Spleen (tissue), 11 donors: ENCODE measurements around the gene TBCA. TPM values are rescaled to one million over a fixed set of nuclear protein-coding genes. Genes with fewer than 3 reads are reported as not detected.

Experiments used
- DNase-seq: peaks from one replicate; pipeline ENCODE4 v3.0.0-alpha.2; 2020
- H3K27ac ChIP-seq, 8 donors: fragments of 200-600 bp; sonication (generic) in 7 of 8; 1 replicate in 4 of 8; 2 replicates in 4 of 8; pipeline versions ENCODE4 v1.5.0 to v1.8.0; 2016 to 2021; ENCODE audit warnings: inconsistent platforms in 4 of 8, mild to moderate bottlenecking in 4 of 8, moderate library complexity in 1 of 8
- H3K27me3 ChIP-seq, 7 donors: fragments of 200-600 bp; sonication (generic) in 6 of 7; replicated peaks in 1 of 7; 1 replicate in 4 of 7; 2 replicates in 3 of 7; pipeline versions ENCODE4 v1.5.0 to v1.8.0; 2016 to 2021; ENCODE audit warnings: inconsistent platforms in 3 of 7, mild to moderate bottlenecking in 1 of 7
- H3K36me3 ChIP-seq, 6 donors: fragments of 200-600 bp; sonication (generic) in 5 of 6; 1 replicate in 4 of 6; 2 replicates in 2 of 6; pipeline versions ENCODE4 v1.5.0 to v1.8.0; 2016 to 2021; ENCODE audit warnings: inconsistent platforms in 2 of 6
- H3K4me1 ChIP-seq, 6 donors: fragments of 200-600 bp; sonication (generic) in 5 of 6; 1 replicate in 3 of 6; 2 replicates in 3 of 6; pipeline versions ENCODE4 v1.5.0 to v1.8.0; 2016 to 2021; ENCODE audit warnings: inconsistent platforms in 3 of 6
- H3K4me3 ChIP-seq, 8 donors: fragments of 200-600 bp; sonication (generic) in 7 of 8; 1 replicate in 4 of 8; 2 replicates in 4 of 8; pipeline versions ENCODE4 v1.5.0 to v1.8.0; 2016 to 2021; ENCODE audit warnings: inconsistent platforms in 4 of 8, mild to moderate bottlenecking in 4 of 8, moderate library complexity in 2 of 8
- H3K9me3 ChIP-seq, 8 donors: fragments of 200-600 bp; sonication (generic) in 7 of 8; 1 replicate in 4 of 8; 2 replicates in 4 of 8; pipeline versions ENCODE4 v1.5.0 to v1.8.0; 2016 to 2021; ENCODE audit warnings: inconsistent platforms in 4 of 8
- POLR2A ChIP-seq, 3 donors: fragments of 450-650 bp; IDR thresholded peaks; one replicate each; pipeline ENCODE4 v1.5.1; 2017; ENCODE audit warnings: antibody characterized with exemption in 3 of 3, mild to moderate bottlenecking in 1 of 3
- POLR2AphosphoS5 ChIP-seq, 3 donors: sonication (generic); formaldehyde crosslinking; IDR thresholded peaks; one replicate each; pipeline ENCODE4 v1.5.1; 2017; ENCODE audit warnings: antibody characterized with exemption in 3 of 3
- WGBS, 5 donors: extraction: QIAGEN DNeasy Blood & Tissue Kit in 3 of 5; methylation state at CpG; one replicate each; pipeline versions ENCODE4 v1.1.5 to v1.1.7; 2013 to 2018; 5-methylcytosine and 5-hydroxymethylcytosine counted together
- intact Hi-C: fragments of 100-400 bp; cut with DNase I; formaldehyde crosslinking; loops from one replicate; pipeline ENCODE4 v1.15.0; 2023; ENCODE audit warnings: low total_unique reads
- polyA plus RNA-seq, 3 donors: library from polyadenylated mRNA; stranded (reverse); fragments of 200-250 nt; gene quantifications; one replicate each; pipeline ENCODE4 v1.2.1, GENCODE V29; 2013
- total RNA-seq, 7 donors: library from RNA; depleted of rRNA in 3 of 7; stranded (reverse); fragments of >200 nt in 3 of 7; fragmentation: NEBNext Ultra II Directional in 4 of 7; extraction: Animal tissue kit (Norgen Biotek cat#: 25700) in 4 of 7; gene quantifications; one replicate each; pipeline versions ENCODE4 v1.1.0 to v1.2.1, GENCODE V29; 2016 to 2021
- TF ChIP-seq, protein P1 (sequence below), 11 experiments: fragments of 200-600 bp in 7 of 11; fragments of 450-650 bp in 4 of 11; sonication (generic) in 4 of 11; IDR thresholded peaks in 8 of 11; conservative IDR thresholded peaks in 3 of 11; 1 replicate in 7 of 11; 2 replicates in 4 of 11; pipeline versions ENCODE4 v1.4.0 to v1.8.0; 2016 to 2021; ENCODE audit warnings: antibody characterized with exemption in 11 of 11, inconsistent platforms in 4 of 11, mild to moderate bottlenecking in 1 of 11
- donor health status: healthy with polysubstance abuse.
- donor health status: DM: no; HTN: no; CAD: no; lungs with moderate emphysema.
- donor health status: DM: no; HTN: no; CAD: no.
- donor health status: Bipolar disorder and iron deficiency.
- donor health status: healthy.
- donor health status: DM: no; HTN: no; CAD: no.
- donor health status: DM: yes; HTN: yes; CAD: no.

The TBCA gene
- total and polyA plus RNA-seq, 10 donors: 92.2 to 267 (median 108) TPM

DNA sequence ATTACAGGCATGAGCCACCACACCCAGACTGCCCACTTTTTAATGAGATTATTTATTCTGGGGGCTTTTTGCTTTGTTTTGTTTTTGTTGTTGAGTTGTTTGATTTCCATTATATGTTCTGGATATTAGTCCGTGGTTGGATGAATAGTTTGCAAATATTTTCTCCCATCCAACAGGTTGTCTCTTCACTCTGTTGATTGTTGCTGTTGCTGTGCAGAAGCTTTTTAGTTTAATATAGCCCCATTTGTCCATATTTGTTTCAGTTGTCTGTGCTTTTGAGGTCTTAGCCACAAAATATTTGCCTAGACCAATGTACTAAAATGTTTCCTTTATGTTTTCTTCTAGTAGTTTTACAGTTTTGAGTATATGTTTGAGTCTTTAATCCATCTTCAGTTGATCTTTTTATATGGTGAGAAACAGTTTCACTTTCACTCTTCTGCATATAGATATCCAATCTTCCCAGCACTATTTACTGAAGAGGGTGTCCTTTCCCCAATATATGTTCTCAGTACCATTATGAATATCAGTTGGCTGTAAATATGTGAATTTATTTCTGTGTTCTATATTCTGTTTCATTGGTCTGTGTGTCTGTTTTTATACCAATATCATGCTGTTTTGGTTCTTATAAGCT is 30.2 kb upstream of the TBCA start:
- H3K27ac ChIP-seq: no peak overlapping the region
- WGBS, 5 donors: 0 to 94% (median 53%) methylated on average over 1 of the region's 1 CpG
- peaks cover 0 to 10% (median 0%) of the 10 kb centered on the region in 6 donors for H3K4me1 ChIP-seq
- intact Hi-C loops: no loop called here
- H3K27me3 ChIP-seq: no peaks in the 10 kb centered on the region
- TF ChIP-seq POLR2A (IDR thresholded peaks at IDR 0.05): no peak
- TF ChIP-seq, protein P1, sequence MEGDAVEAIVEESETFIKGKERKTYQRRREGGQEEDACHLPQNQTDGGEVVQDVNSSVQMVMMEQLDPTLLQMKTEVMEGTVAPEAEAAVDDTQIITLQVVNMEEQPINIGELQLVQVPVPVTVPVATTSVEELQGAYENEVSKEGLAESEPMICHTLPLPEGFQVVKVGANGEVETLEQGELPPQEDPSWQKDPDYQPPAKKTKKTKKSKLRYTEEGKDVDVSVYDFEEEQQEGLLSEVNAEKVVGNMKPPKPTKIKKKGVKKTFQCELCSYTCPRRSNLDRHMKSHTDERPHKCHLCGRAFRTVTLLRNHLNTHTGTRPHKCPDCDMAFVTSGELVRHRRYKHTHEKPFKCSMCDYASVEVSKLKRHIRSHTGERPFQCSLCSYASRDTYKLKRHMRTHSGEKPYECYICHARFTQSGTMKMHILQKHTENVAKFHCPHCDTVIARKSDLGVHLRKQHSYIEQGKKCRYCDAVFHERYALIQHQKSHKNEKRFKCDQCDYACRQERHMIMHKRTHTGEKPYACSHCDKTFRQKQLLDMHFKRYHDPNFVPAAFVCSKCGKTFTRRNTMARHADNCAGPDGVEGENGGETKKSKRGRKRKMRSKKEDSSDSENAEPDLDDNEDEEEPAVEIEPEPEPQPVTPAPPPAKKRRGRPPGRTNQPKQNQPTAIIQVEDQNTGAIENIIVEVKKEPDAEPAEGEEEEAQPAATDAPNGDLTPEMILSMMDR (IDR thresholded peaks at IDR 0.05 in 8 of 11, conservative IDR thresholded peaks at IDR 0.05 in 3 of 11): no peak
- TF ChIP-seq POLR2AphosphoS5 (IDR thresholded peaks at IDR 0.05): no peak
- H3K4me3 ChIP-seq: peak overlapping the region in 2 of 8 donors; percentile 7 to 26
- H3K36me3 ChIP-seq: no peaks in the 10 kb centered on the region
- no peak for DNase-seq
- H3K9me3 ChIP-seq: peaks cover 0 to 39% (median 27%) of the 10 kb centered on the region in 8 donors

DNA sequence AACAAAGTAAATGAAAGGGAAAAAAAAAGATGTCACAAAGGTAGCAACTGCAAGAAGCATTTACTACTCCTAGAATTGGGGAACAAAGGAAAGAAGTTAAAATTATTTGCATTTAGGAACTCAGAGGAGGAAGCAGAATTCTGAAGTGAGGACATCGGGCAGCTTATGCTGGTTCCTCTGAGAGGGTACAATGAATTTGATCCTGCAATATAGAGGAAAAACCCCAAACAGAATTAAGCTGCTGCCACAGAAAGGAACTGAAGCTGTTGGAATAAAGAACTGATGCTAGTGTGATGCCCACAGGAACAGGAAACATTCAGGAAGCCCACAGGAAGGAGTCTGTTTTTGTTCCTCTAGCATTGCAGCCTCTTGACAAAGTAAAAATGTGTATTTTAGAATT is 22.3 kb upstream of the TBCA start:
- 17 to 30% (median 20%) methylated on average over 1 of the region's 1 CpG for WGBS, 5 donors
- H3K4me3 ChIP-seq: no peak overlapping the region
- H3K27me3 ChIP-seq: peaks cover 0 to 9% (median 0%) of the 10 kb centered on the region in 7 donors
- H3K4me1 ChIP-seq: peaks cover 0 to 8% (median 0%) of the 10 kb centered on the region in 6 donors
- DNase-seq: no peak
- H3K27ac ChIP-seq: no peak overlapping the region
- H3K36me3 ChIP-seq: no peaks in the 10 kb centered on the region
- intact Hi-C loops: no loop called here
- TF ChIP-seq POLR2AphosphoS5 (IDR thresholded peaks at IDR 0.05): no peak
- H3K9me3 ChIP-seq: peaks cover 0 to 44% (median 36%) of the 10 kb centered on the region in 8 donors

DNA sequence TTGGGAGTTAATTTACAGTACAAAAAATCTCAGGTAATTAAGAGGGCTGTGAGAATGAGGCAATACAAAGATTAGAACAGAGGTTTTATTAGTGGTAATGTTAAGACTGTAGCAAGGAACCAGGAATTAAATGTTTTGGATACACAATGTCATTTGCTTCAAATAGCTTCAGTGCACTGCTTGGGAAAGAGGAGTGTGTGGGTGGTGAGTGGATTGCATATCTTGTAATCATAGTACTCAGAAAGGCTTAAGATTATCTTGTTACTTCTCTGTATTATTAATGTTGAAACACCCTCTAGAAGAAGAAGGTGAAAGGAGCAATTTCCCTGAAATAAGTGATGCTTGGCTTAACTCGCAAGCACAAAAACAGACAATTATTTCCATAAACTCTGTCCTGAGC is 21.0 kb upstream of the TBCA start:
- Histone ChIP-seq H3K27me3 (peaks cover 0 to 9% (median 0%) of the 10 kb centered on the region in 7 donors), H3K9me3 (peaks cover 0 to 36% (median 25%) of the 10 kb centered on the region in 8 donors), H3K27ac (no peak overlapping the region), H3K4me3 (no peak overlapping the region), H3K36me3 (no peaks in the 10 kb centered on the region), H3K4me1 (peaks cover 0 to 8% (median 0%) of the 10 kb centered on the region in 6 donors)
- no peak for DNase-seq
- WGBS, 5 donors: 54 to 100% (median 68%) methylated on average over 1 of the region's 1 CpG
- no peak for TF ChIP-seq POLR2AphosphoS5 (IDR thresholded peaks at IDR 0.05)
- TF ChIP-seq POLR2A (IDR thresholded peaks at IDR 0.05): no peak
- intact Hi-C loops: no loop called here

DNA sequence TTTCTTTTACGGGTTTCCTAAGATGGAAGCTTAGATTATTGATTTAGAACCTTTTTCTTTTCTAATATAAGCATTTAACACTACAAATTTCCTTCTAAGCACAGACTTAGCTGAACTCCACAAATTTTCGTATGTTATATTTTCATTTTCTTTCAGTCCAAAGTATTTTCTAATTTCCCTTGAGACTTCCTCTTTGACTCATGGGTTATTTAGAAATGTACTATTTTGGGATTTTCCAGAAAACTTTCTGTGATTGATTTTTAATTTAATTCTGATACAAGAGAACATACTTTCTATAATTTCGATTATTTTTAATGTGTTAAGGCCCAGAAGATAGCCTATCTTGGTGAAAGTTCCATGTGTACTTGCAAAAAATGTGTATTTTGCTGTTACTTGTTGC is 19.7 kb upstream of the TBCA start:
- peaks cover 0 to 23% (median 12%) of the 10 kb centered on the region in 8 donors for H3K9me3 ChIP-seq
- no peak overlapping the region for H3K4me3 ChIP-seq
- no peak for DNase-seq
- peaks cover 0 to 9% (median 0%) of the 10 kb centered on the region in 7 donors for H3K27me3 ChIP-seq
- no peaks in the 10 kb centered on the region for H3K36me3 ChIP-seq
- H3K4me1 ChIP-seq: peaks cover 0 to 8% (median 0%) of the 10 kb centered on the region in 6 donors
- WGBS, 5 donors: 65 to 85% (median 72%) methylated on average over 3 of the region's 3 CpGs
- intact Hi-C loops: no loop called here
- no peak overlapping the region for H3K27ac ChIP-seq
- TF ChIP-seq POLR2AphosphoS5 (IDR thresholded peaks at IDR 0.05): no peak
- TF ChIP-seq, protein P1 (IDR thresholded peaks at IDR 0.05 in 8 of 11, conservative IDR thresholded peaks at IDR 0.05 in 3 of 11): no peak
- no peak for TF ChIP-seq POLR2A (IDR thresholded peaks at IDR 0.05)

DNA sequence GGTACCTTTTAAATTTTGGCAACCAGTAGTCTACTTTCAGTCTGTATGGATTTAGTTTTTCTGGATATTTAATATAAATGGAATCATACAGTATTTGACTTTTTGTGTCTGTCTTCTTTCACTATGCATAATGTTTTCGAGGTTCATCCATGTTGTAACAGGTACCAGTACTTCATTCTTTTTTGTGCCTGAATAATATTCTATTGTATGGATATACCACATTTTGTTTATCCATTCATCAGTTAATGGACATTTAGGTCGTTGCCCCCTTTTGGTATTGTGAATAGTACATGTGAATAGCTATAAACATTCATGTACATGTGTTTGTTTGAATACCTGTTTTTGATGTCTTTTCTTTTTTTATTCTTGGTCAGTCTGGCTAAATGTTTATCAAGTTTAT is 19.1 kb upstream of the TBCA start:
- peaks cover 0 to 9% (median 0%) of the 10 kb centered on the region in 7 donors for H3K27me3 ChIP-seq
- no peak for DNase-seq
- intact Hi-C loops: no loop called here
- H3K36me3 ChIP-seq: no peaks in the 10 kb centered on the region
- H3K9me3 ChIP-seq: peaks cover 0 to 17% (median 10%) of the 10 kb centered on the region in 8 donors
- TF ChIP-seq, protein P1 (IDR thresholded peaks at IDR 0.05 in 8 of 11, conservative IDR thresholded peaks at IDR 0.05 in 3 of 11): no peak
- TF ChIP-seq POLR2AphosphoS5 (IDR thresholded peaks at IDR 0.05) (no peak), POLR2A (IDR thresholded peaks at IDR 0.05) (no peak)
- H3K4me3 ChIP-seq: no peak overlapping the region
- H3K27ac ChIP-seq: no peak overlapping the region
- peaks cover 0 to 8% (median 0%) of the 10 kb centered on the region in 6 donors for H3K4me1 ChIP-seq
- 71 to 85% (median 77%) methylated on average over 2 of the region's 2 CpGs for WGBS, 5 donors
